CD4-positive, alpha-beta T cell (primary cell): Measurements from ENCODE around the gene SLC8A3. TPM values are rescaled to one million over a fixed set of nuclear protein-coding genes. Genes with fewer than 3 reads are reported as not detected.

ENCODE experiments used
- ATAC-seq: fragments of 200-7000 bp; cut with Tn5 transposase; one replicate; pipeline ENCODE4 v1.10.0; 2022; ENCODE audit warnings: mild to moderate bottlenecking; ENCODE audit not compliant: poor library complexity
- CTCF ChIA-PET: fragments of 350-600 bp; sonication (Branson Sonifier 250); formaldehyde crosslinking; loops from one replicate; lab custom pipeline; 2021; ENCODE audit warnings: antibody characterized with exemption, inconsistent platforms; lab: Charles Lee
- POLR2A ChIA-PET: fragments of 350-600 bp; sonication (Branson Sonifier 250); formaldehyde crosslinking; loops from one replicate; lab custom pipeline; 2021; ENCODE audit warnings: antibody characterized with exemption, inconsistent platforms; lab: Charles Lee
- DNase-seq, 14 experiments: peaks; one replicate each; pipeline ENCODE4 v3.0.0-alpha.2; 2013 to 2020; ENCODE audit warnings: mixed read lengths in 2 of 14
- H3K27ac ChIP-seq, 2 donors: one replicate each; pipeline versions ENCODE4 v1.5.1 to v1.7.0; 2013; ENCODE audit warnings: low read length in 2 of 2, low read depth in 1 of 2, mild to moderate bottlenecking in 1 of 2
- H3K27me3 ChIP-seq, 2 experiments: 1 replicate in 1 of 2; 2 replicates in 1 of 2; pipeline versions ENCODE4 v1.6.1 to v1.7.0; 2013; ENCODE audit warnings: low read length in 2 of 2, control low read depth in 1 of 2, mild to moderate bottlenecking in 1 of 2, moderate library complexity in 1 of 2; ENCODE audit not compliant: insufficient read depth in 2 of 2, control insufficient read depth in 1 of 2
- H3K36me3 ChIP-seq: one replicate; pipeline ENCODE4 v1.6.1; 2013; ENCODE audit warnings: low read length, control low read depth; ENCODE audit not compliant: insufficient read depth
- H3K4me1 ChIP-seq: one replicate; pipeline ENCODE4 v1.6.1; 2013; ENCODE audit warnings: low read length, control low read depth; ENCODE audit not compliant: insufficient read depth
- H3K4me3 ChIP-seq: one replicate; pipeline ENCODE4 v1.5.1; 2013; ENCODE audit warnings: mild to moderate bottlenecking, low read length, moderate library complexity
- H3K9me3 ChIP-seq, 2 experiments: 1 replicate in 1 of 2; 2 replicates in 1 of 2; pipeline versions ENCODE4 v1.6.1 to v1.7.0; 2013; ENCODE audit warnings: low read length in 2 of 2, mild to moderate bottlenecking in 2 of 2, control low read depth in 1 of 2, moderate library complexity in 1 of 2; ENCODE audit not compliant: control insufficient read depth in 1 of 2, insufficient read depth in 1 of 2
- H3K27ac Mint-ChIP-seq: one replicate; pipeline ENCODE4 v1.8.0; 2020; ENCODE audit warnings: mixed read lengths
- H3K27me3 Mint-ChIP-seq: one replicate; pipeline ENCODE4 v1.8.0; 2021; ENCODE audit warnings: mixed read lengths
- H3K36me3 Mint-ChIP-seq: one replicate; pipeline ENCODE4 v1.8.0; 2021; ENCODE audit warnings: low read depth, mixed read lengths
- H3K4me1 Mint-ChIP-seq: one replicate; pipeline ENCODE4 v1.8.0; 2021; ENCODE audit warnings: low read depth, mixed read lengths
- H3K4me3 Mint-ChIP-seq: one replicate; pipeline ENCODE4 v1.8.0; 2020; ENCODE audit warnings: mild to moderate bottlenecking, mixed read lengths
- H3K9me3 Mint-ChIP-seq: one replicate; pipeline ENCODE4 v1.8.0; 2020; ENCODE audit warnings: mixed read lengths
- CTCF ChIP-seq: fragments of 200-600 bp; IDR thresholded peaks from one replicate; pipeline ENCODE4 v1.8.0; 2022; ENCODE audit warnings: antibody characterized with exemption, mild to moderate bottlenecking
- intact Hi-C, 2 experiments: fragments of 100-400 bp; cut with DNase I in 1 of 2; cut with micrococcal nuclease in 1 of 2; formaldehyde crosslinking; loops; one replicate each; pipeline versions ENCODE4 v1.15.1 to v1.9.0; 2023 to 2025; cut with DNase I, micrococcal nuclease
- total RNA-seq, 174 experiments: library from RNA in 2 of 174; stranded (reverse) in 2 of 174; gene quantifications; one replicate each; pipeline ENCODE4 v1.2.3 and lab custom pipeline; 2021 to 2026

The SLC8A3 gene
- total RNA-seq, 2 experiments from 2014 or later = not detected

GRCh38 chr14:70047598-70048312 lies 141.0 kb downstream of the SLC8A3 start:
- Histone ChIP-seq H3K4me3 (no peak overlapping the region), H3K4me1 (no peaks in the 10 kb centered on the region), H3K9me3 (peaks cover 0 to 9% of the 10 kb centered on the region in 2 experiments), H3K27me3 (no peaks in the 10 kb centered on the region), H3K36me3 (no peaks in the 10 kb centered on the region), H3K27ac (no peak overlapping the region)
- intact Hi-C loops = no loop called here
- no peak for ATAC-seq
- H3K27ac Mint-ChIP-seq = no peak overlapping the region
- no peak for TF ChIP-seq CTCF
- H3K36me3 Mint-ChIP-seq = no peaks in the 10 kb centered on the region
- H3K9me3 Mint-ChIP-seq = no peaks in the 10 kb centered on the region
- peaks cover 12% of the 10 kb centered on the region for H3K27me3 Mint-ChIP-seq
- ChIA-PET POLR2A (no interaction called here), CTCF (no interaction called here)
- no peaks in the 10 kb centered on the region for H3K4me1 Mint-ChIP-seq
- no peak for DNase-seq
- H3K4me3 Mint-ChIP-seq = no peak overlapping the region

GRCh38 chr14:70045844-70046535 lies 142.8 kb downstream of the SLC8A3 start:
- ChIA-PET POLR2A (no interaction called here), CTCF (no interaction called here)
- H3K27ac Mint-ChIP-seq = no peak overlapping the region
- TF ChIP-seq CTCF = no peak
- H3K27me3 Mint-ChIP-seq = peaks cover 22% of the 10 kb centered on the region
- no peak overlapping the region for H3K27ac ChIP-seq
- no peak overlapping the region for H3K4me3 ChIP-seq
- ATAC-seq (no peak), DNase-seq (no peak)
- H3K27me3 ChIP-seq = no peaks in the 10 kb centered on the region
- no peaks in the 10 kb centered on the region for H3K36me3 ChIP-seq
- H3K9me3 Mint-ChIP-seq = no peaks in the 10 kb centered on the region
- H3K36me3 Mint-ChIP-seq = no peaks in the 10 kb centered on the region
- intact Hi-C loops = no loop called here
- no peak overlapping the region for H3K4me3 Mint-ChIP-seq
- no peaks in the 10 kb centered on the region for H3K4me1 ChIP-seq
- H3K4me1 Mint-ChIP-seq = no peaks in the 10 kb centered on the region
- peaks cover 0 to 9% of the 10 kb centered on the region in 2 experiments for H3K9me3 ChIP-seq

DNA sequence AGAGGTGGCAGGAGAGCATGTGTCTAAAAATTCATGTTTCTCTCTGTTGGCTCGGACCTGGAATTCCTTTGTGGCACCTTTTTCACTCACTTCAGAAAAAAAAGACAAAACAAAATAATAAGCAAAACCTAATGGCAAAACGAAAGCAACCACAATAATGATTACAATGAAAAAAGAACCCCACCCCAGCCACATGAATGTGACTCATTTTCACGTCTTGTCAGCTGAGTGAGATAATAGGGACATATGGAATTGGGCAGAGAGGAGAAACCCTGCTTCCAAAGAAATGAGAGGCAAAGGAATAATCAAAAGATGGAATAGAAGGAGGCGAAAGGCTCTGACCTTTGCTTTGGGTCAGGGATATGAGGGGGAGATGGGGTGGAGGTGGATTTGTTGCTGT lies 143.4 kb downstream of the SLC8A3 start:
- ChIA-PET POLR2A (no interaction called here), CTCF (no interaction called here)
- H3K36me3 Mint-ChIP-seq = no peaks in the 10 kb centered on the region
- no peak for DNase-seq
- H3K27me3 Mint-ChIP-seq = peaks cover 25% of the 10 kb centered on the region
- no peaks in the 10 kb centered on the region for H3K36me3 ChIP-seq
- no peaks in the 10 kb centered on the region for H3K9me3 Mint-ChIP-seq
- TF ChIP-seq CTCF = no peak
- intact Hi-C loops = no loop called here
- H3K27ac ChIP-seq = no peak overlapping the region
- no peak overlapping the region for H3K4me3 Mint-ChIP-seq
- H3K27ac Mint-ChIP-seq = no peak overlapping the region
- H3K4me1 Mint-ChIP-seq = no peaks in the 10 kb centered on the region
- H3K4me3 ChIP-seq = no peak overlapping the region
- H3K27me3 ChIP-seq = peaks cover 0 to 4% of the 10 kb centered on the region in 2 experiments
- H3K9me3 ChIP-seq = peaks cover 0 to 9% of the 10 kb centered on the region in 2 experiments
- ATAC-seq = no peak
- H3K4me1 ChIP-seq = no peaks in the 10 kb centered on the region
